ENCODE data around the gene EEA1.

The EEA1 gene

DNA sequence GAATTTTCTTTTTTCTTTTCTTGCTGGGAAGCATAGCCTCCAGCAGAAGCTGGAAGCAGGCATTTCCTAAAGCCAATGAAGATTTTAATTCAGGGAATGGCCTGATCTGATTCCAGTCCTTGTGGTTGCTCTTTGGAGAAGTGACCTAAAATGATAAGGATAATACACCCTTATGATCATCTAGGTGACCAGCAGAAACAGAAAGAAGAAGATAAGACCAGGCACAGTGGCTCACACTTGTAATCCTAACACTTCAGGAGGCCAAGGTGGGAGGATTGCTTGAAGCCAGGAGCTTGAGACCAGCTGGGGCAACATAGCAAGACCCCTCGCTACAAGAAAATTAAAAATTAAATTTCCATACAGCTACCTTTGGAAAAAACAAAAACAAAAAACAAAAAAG is 51.2 kb downstream of the EEA1 start:
- no peak for DNase-seq

DNA sequence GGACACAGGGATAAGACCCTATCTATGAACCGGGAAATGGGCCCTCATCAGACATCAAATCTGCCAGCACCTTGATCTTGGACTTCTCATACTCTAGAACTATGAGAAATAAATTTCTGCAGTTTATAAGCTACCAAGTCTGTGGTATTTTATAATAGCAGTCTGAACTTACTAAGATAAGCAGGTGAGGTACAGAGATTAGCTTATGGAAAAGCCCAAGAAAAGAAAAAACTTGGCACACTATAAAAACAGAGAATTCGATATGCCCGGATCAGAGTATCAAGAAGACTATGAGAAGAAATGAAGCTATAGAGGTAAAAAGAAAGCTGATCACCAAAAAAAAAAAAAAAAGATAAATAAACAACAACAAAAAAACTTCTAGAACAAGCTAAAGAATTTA is 52.6 kb downstream of the EEA1 start:
- no peak for DNase-seq

DNA sequence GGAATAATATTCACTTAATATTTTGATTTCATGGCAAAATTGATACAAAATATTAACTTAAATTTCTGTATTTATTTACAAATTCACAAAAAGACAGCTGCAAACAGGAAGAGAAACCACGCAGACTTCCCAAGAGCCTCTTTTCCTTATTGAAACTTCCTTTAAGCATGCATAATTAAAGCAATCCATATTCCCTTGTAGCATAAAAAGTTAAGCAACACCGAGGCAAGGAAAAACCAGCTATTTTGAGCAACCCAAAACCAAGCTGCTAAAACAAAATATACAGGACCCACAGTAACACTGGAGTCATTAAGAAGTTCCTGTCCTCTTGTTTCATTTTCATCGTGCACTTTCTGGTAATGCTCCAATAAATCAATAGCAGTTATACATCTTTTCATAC is 58.0 kb downstream of the EEA1 start:
- no peak for DNase-seq

DNA sequence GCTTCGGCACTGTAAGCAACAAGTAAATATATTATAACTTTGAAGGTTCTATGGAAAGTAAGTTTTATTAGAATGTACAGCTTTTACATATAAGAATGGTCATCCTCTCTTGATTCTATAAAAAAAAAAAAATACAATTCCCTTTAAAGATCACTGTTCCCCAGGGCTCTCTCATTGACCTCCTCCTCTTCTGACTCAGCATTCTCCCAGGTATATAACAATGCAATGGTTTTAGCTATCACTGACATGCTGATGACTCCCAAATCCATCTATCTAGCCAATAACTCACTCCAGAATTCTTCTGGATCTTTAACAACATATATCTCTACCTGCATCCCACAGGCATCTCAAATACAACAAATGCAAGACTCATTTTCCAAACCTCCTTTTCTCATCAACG is 62.7 kb downstream of the EEA1 start:
- DNase-seq: no peak

DNA sequence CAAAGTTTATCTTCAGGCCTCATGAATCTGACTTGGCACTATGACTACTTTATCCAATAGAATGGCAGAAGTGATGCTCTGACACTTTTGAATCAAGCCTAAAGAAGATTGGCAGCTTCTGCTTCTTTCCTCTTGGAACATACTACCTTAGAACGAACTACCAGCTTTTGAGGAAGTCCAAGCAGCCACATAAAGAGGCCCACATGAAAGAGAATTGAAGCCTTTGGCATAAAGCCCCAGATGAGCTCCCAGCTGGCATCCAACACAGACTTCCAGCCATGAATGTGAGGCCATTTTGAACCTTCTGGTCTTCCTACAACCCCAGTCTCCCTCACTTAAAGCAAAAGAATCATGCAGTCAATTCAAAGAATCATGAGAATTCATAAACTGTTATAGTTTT is 65.8 kb downstream of the EEA1 start:
- no peak for DNase-seq

DNA sequence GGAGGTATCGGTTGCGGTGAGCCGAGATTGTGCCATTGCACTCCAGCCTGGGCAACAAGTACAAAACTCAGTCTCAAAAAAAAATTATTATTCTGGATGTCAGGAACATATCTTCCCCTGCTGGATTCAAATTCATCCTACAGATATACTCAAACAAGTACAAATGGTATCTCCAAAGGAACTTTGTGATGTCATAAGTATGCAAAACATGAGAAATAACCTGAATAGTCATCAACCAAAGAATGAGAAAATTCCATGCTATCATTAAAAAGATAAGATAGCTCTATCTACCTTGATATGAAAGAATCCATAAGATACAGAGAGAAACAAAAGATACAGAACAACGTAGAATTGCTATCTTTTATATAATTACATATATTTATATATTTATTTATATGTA is 67.7 kb downstream of the EEA1 start:
- no peak for DNase-seq

DNA sequence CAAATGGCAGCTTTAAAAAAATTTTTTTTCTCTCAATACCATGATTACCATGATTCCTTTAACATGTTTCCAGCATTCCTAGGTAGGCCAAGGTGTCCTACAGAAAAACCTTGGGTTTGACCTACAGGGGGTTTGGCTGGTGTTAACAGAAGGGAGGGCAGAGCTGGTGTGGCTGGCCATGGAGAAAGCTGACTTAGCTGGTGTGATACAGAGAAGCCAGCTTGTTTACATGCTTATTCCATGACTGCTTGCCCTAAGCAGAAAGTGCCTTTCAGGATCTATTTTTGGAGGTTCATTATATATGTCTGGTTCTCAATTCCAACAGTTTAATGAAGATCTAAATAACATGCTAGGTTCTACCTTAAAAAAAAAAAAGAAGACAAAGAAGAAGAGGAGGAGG is 68.6 kb downstream of the EEA1 start:
- DNase-seq: no peak

DNA sequence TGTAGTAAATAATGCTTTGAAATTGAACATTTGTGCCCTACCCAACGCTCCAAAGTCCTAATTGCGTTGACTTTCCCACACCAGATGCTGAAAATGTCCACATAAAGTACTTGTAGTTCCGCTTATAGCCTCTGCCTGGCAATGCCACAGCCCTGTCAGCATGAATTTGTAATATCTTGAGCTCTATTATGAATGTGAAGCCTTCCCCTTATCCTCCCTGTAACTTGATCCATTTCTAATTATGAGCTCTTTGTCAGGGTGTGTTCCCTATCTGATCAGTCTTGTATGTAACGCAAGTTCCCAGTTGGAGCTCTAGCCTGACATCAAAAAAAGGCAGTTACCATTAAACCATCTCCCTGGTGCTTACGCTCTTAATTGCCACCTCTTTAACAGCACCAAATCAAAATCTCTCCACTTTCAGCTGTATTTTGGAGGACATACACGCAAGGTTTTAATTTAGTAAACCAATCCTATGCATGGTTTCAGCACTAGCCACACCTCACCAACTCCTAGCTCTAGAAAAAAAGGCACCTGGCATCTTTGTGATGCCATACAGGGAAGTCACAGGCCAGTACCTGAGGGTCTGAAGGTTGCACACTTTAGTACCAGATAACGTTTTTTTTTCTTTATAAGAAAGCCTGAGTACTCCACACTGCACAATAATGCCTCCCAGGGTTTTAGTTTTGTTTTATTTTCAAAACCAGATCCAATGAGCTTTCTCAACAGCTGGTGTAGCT is 69.3 kb downstream of the EEA1 start:
- no peak for DNase-seq

DNA sequence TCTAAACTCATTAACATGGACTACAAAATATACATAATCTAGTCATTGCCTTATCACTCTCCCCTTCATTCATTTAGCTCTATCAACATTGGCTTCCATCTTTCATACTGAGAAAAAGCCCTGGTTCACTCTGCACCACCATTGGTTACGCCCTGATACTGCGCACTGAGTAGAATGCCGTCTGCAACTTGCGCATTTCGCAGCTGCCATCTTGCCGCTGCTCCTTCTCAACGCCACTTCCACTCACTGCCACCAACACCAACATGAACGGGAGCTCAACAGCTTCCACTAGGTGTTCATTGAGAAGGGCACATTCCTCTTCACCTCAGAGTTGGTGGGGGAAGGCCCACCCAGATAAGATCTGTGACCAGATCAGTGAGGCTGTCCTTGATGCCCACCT is 71.3 kb downstream of the EEA1 start:
- DNase-seq: no peak

DNA sequence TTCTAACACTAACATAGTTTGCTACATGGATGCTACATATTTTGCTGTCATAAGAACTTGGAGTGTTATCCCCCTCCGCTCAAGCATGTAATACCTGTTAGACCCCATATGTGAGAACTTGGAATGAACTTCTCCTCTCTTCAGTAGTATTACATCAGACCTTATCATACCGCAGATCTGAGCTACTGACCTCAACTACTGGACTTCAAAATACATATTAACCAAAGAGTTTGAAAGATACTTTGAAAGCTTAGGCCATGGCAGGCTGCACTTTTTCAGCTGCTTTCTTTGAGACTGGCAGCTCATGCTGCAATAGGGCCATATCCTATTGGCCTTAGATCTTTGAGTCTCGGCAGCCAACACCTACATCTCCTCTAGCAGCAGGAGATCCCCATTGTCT is 74.8 kb downstream of the EEA1 start:
- DNase-seq: no peak

DNA sequence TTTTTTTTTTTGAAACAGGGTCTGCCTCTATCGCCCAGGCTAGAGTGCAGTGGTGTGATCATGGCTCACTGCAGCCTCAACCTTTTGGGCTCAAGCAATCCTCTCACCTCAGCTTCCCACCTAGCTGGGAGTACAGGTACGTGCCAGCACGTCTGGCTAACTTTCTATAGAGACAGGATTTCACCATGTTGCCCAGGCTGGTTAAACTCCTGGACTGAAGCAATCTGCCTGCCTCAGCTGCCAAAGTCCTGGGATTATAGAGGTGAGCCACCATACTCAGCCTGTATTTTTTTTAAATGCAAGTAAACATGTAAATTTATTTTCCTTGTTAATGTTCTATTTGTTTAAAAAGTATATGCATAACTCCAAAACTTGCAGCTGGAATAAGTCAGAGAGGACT is 80.4 kb downstream of the EEA1 start:
- DNase-seq: no peak

DNA sequence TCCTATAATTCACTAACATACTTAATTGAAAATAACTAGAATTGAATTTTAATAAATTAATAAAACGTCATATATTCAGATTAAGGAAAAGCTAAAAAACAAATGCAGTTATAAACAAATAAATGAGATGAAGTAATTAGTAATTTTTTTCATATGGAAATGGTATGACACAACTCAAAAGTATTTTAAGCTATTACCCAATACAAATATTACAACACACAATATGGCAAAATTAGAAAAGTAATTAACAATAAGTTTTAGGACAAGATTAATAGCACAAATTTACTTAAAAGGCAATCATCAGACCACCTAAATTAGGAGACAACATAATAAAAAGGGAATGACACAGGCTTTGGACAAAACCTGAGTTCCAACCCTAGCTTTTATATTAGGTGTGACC is 81.7 kb downstream of the EEA1 start:
- no peak for DNase-seq

DNA sequence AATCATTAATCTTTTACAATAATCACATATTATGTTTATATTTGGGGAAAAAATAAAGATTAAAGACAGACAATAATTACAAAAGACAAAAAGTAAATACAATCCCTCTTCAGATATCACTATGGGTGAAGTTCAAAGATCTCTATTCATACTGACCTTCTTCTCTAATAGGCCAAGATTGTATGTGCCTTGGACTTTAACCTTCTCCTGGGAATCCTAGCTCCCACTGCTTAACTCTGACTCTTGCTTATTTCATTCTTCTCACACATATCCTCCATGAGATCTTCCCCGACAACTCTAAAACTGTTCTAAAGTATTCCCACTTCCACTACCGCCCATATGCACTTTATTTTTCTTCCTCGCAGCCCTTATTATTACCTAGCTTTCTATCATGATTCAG is 83.8 kb downstream of the EEA1 start:
- DNase-seq: no peak

DNA sequence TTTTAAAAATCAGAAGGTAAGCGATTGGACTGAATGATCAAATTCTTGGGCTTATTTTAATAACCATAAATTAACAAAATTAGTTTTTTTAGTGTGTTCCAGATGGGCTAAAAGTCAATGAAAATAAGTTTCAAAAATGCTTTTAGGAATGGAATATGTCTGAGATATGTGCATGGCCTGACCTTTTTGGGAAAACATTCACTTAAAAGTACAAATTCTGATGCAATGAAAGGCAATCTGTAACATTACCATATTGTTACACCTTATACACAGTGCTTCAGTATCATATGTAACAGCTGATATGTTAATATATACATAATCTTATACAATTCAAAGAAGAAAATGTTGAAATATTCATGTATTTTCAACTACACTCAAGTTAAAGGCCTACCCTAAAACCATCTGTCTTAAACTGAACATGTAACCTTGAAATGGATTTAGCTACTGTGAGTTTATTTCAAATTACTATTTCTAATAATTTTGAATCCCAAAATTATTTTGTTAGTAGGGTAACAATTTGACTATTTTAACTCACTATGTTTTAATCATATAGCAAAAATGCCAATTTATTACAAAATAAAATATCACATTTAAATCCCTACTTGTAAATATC is 84.8 kb downstream of the EEA1 start:
- no peak for DNase-seq

DNA sequence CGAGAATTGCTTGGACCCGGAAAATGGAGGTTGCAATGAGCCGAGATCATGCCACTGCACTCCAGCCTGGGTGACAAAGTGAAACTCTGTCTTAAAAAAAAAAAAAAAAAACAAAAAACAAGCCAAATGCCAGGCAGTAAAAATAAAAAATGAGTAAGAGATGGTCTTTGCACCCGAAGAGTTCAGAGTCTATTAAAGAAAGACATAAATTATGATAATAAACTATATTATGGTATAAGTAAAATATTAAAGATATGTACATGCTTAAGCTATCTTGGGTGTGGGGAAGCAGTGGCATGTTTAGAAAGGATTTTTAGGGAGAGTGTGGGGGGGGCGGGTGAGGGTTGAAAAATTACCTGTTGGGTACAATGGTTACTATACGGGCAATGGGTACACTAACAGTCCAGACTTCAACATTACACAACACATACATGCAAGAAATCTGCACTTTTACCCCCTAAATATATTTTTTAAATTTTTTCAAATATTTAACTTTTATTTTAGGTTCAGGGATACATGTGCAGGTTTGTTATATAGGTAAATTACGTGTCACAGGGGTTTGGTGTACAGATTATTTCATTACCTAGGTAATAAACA is 99.3 kb downstream of the EEA1 start:
- no peak for DNase-seq

DNA sequence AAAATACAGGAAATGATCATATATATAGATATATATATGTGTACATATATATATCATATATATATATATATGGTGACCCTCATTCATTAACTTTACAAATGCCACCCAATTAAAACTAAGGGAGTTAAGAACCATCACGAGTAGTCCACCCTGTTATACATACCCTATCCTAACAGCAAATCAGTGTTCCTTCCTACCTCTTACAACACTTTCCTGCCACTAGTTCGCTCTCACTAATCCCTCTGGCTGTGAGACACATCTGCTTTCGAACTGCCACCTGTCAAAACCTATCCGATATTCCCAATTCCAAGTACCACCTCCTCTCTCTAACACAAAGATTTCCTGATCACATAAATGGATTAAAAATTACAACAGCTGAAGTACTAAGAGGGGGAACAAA is 100.5 kb downstream of the EEA1 start:
- DNase-seq: no peak

DNA sequence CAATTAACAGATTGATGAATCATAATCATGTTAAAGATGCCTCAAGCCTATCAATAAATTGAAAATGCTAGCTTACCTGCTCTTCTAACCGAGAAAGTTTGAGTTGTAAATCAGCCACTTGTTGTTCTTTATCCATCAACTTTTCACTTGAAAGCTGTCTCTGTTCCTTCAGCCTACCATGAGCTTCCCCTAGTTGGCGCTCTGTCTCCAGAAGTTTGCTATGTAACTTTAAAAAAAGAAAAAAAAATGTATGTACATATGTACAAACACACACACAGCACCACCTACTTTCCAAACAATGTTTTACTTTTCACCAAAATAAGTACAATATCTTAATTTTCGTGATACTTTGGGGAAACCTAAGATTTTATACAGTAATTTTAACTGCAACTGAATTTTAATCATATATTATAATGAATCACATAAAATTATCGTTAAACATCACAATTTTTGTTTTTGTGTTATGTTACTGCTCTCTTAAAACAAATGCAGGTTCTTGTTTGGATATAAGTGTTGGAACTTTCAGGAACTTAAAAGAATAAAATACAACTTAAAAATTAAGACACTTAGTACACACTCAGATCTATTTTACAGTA is 101.2 kb downstream of the EEA1 start:
- DNase-seq: no peak

DNA sequence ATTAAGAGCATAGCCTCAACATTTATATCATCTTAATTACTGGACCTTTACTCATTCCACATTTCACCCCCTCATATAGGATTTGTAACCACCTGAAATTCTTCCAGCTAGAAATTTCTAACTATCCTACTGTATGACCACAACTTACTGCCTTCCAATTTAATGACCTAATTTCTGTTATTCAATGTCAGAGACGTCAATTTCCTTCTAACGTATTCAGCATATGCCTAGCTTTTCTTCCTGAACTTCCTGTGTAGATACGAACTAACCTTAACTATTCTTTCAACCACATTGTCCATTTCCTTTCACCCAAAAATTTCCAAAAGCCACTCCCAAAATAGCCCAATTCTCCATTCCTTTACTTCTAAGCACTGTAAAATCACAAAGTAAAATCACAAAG is 108.0 kb downstream of the EEA1 start:
- DNase-seq: no peak

DNA sequence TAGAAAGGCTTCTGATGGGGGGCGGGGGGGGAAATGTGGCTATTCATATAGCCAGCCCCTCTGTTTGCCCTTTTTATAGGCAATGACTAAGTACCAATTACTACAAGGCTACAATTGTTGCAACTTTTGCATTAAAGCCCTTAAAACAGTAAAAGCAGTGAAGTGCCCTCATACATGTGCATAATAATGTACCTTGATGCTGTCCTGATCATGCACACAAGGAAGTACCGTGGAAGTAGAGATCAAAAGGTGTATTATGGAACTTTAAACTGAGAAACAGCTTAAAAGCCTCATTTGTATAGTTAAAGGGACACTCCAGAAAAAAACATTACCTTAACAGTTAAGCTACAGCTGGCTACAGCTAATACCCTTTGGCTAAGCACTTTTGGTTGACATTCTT is 114.5 kb downstream of the EEA1 start:
- no peak for DNase-seq

DNA sequence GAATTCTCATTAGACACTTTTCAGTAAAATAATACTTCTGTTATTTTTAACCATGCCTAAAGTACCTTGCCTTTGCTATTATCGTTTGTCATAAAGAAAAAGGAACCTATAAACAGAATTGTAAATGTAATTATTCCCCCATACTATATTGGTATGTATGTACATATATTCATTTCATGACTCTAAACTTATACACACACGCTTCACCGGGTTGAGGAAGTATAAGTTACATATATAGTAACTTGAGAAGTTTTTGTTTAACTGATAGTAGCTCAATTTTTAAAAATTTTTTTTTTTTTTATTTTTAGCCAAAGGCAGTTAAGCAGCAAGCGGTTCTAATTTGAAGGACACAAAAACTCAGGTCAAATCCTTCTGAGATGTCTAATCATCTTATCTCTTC is 118.7 kb downstream of the EEA1 start:
- DNase-seq: no peak

DNA sequence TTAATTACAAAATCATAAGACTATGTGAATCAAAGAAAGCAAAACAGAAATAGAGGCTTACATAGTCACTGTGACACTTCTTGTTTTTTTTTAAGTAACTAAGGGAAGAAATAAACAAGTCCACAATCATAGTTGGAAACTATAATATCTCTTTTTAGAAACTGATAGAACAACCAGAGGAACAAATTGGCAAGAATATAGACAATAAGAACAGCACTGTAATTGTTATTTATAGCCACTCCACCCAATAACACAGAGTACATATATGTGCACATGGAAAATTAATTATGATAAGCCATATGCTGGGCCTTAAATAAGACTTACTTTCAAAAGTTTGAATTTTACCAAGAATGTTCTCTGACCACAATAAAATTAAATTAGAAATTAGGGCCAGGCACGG is 125.2 kb downstream of the EEA1 start:
- no peak for DNase-seq

DNA sequence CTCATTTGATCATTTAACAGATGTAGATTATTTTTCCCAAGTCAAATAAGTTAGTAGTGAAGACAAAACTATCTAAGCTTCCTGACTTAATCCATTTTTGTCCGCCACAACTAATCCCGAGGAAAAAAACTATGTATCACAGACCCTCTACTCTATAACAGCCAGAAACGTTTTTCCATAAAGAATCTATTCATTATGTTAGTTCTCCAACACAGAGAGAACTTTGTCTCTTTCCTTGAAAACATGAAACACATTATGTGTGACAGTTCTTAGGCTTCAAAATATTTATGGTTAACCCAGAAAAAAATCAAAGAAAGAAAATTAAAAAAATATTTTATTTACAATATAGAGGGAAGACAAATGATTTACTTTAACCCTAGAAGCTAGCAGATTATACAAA is 126.2 kb downstream of the EEA1 start:
- DNase-seq: no peak

DNA sequence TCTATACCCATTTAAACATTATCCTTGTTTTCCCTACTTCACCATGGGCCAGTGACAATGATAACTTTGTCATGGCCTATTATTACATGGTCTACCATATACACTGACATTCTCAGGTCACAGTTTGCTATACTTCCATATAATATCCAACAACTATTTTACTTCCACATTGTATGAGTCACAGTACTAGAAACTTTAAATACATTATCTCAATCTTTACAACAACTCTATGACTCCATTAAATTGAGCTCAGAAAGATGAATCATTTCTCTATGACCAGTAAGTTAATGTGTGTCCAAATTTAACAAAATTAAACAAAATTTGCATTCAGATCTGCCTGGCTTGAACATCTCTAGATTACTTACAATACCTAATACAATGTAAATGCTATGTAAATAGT is 132.4 kb downstream of the EEA1 start:
- DNase-seq: no peak

DNA sequence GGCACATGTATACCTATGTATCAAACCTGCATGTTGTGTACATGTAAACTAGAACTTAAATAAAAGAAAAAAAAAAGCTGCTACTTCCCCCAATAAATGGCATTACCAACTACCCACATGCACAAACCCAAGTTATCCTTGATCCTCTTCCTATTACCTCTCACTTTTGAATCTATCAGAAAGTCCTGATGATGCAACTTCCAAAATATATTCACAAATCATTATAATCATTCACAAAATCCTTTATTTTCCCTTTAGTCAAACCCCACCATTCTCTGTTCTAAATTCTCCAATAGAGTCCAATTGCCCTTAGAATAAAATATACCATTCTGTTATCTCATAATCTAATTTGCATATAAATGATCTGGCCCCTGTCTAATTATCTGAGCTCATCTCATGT is 134.3 kb downstream of the EEA1 start:
- no peak for DNase-seq

Measured in NK-92 treated with Interleukin-12 subunit alpha and Interleukin-12 subunit beta, amount 100 ng/mL, for 24 hours (cell line).